Kidney glomerular epithelial cell (primary cell): ENCODE measurements around the gene KIAA1671.

Source experiments
- DNase-seq: peaks from one replicate; lab custom pipeline; 2025; lab: John Stamatoyannopoulos, UW

KIAA1671 gene

DNA sequence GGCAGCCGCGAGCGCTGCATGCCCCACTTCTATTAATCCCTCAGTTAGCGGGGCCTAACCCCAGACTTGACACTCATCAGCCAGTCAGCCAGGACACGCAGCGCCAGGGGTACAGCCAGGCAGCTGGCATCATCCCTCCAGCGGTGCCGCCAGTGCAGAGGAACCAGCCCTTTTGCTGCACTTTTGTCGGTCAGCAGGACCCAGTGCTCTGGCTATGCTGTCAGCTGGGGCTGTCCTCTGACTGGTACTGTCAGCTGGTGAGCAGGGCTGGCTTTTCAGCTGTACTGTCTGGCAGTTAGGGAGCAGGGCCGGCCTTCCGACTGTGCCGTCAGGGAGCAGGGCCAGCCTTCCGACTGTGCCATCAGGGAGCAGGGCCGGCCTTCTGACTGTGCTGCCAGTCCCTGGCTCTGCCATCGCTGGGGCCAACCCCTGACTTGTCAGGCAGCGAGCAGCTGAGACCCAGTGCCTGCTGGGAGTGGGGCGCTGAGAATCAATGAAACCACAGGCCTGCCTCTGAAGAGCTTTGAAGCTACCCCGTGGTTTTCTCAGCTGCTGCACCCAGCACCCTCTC lies 115.4 kb downstream of the KIAA1671 start:
- DNase-seq = no peak

DNA sequence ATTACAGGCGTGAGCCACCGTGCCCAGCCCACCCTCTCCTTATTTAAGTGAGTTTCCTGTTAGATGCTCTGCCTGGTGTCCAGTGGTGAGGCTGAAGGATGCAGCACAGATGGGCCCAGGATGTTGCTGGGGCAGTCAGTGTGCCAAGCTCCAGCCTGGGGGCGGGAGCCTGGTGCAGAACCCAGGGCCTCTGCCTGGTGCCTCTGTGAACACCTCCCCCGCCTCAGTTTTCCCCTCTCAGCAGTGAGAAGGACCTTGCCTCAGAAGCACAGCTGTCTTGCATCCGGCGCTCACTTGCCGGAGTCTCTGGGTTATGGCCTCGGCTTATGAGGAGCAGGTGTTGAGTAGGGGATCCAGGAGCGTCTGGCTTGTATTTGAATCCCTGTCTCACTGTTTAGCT lies 116.2 kb downstream of the KIAA1671 start:
- no peak for DNase-seq

DNA sequence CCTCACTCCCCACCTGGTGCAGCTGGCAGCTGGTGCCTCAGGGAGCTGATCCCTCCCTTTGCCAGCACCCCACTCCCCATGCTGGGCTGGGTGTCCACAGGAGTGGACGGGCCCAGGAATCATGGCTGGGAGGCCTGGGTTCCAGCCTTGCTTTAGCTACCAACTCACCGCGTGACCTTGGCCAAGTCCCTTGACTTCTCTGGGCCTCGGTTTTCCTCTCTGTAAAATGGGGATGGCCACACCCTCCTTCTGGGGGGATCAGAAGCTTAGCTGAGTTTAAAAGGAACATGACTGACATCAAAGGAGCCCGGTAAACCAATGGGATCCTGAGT lies 116.9 kb downstream of the KIAA1671 start:
- DNase-seq = no peak

DNA sequence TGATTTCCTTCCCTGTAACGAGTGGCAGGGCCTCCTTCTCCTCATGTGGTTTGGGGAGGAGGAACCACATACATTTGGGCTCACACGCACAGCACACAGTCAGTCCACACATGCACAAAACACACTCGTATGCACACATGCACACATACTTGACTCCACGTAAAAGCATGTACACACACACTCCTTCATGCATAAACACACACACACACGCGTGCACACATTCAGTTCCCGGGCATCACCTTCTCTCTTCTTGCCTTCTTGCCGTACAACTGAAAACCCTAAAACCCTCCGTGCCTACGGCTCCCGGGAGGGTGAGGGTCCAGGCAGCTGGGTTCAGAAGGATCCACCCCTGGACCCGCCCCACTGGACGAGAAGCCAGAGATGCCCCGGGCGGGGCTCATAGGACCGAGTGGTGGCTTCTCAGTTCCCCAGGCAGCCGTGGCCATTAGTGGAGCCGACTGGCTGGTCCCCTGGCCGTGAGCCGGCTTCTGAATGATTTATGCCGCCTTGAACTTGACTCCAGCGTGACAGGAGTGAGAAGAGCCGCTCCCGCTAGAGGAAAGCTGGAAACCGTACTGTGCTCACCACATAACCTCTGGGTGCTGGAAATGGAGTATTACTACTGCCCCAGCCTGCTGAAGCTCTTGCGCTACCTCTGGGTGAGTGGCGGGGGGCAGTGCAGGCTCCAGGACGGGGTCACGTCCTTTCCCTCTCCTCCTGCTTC lies 117.4 kb downstream of the KIAA1671 start:
- no peak for DNase-seq

DNA sequence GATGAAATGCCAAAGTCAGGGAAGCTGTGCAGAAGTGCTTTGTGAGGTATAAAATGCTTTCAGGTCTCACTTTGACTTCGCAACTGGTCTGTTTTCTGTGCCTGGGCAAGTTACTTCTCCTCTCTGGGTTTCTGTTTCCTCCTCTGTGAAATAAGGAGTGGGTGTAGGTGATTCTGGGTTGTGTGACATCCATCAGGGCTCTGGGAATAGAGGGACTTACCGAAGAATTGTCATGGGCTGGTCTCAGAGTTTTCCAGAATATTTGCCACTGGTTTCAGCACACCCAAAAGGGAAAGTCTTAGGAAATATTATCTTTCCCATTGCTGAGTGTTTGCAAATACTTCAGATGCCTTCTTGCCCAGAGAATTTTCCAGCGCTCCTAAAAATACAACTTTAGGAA lies 118.4 kb downstream of the KIAA1671 start:
- no peak for DNase-seq

DNA sequence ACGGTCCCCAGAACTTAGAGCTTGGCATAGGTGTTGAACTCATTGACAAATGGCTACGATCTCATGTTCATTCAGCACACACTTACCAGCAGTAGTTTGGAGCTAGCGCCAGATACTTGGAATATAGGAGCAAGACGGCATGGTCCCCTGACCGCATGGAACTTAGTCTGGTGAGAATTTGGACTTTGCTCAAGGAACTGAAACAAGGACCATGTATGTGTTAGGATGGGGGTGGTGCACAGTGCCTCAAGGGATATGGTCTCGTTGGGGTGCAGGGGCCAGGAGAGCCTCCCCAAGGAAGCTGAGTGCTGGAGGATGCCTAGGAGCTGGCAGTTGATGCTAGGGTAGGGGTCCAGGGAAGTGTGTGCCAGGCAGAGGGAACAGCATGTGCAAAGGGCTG lies 119.2 kb downstream of the KIAA1671 start:
- DNase-seq = no peak

DNA sequence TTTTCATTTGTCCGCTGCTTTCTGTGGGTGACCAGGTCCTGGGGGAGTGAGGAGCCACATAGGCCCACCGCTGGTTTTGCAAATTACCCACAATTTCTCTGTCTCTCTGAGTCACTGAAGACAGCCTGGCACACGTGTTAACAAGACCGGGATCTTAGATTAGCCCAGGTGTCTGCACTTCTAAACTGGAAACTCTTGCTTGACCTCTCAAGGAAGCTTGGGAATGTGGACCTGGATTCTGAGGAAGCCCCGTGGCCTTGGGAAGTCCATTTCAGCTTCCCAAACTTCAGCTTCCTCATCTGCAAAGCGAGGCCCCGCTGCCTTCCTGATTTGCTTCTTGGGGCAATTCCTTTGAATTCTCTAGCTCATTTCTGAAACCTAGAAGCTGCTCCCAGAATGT lies 119.9 kb downstream of the KIAA1671 start:
- no peak for DNase-seq

DNA sequence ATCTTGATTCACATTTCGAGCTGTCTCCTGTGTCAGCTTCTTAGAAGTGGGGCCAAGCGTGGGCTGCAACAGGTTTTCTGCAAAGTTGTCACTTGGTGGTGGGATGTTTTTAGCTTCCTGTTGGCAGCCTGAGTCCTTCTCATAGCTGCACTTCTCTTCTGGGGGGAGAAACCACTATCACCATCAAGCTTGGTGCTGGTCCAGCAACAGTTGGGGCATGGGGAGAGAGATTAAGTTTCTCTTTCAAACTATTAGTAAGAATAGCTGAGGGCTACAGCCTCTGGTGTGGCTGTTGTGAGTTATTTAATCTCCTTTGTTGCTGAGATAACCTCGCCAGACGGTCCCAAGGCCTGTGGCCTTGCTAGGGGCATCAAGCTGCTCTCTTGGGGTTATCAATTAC lies 123.8 kb downstream of the KIAA1671 start:
- no peak for DNase-seq

DNA sequence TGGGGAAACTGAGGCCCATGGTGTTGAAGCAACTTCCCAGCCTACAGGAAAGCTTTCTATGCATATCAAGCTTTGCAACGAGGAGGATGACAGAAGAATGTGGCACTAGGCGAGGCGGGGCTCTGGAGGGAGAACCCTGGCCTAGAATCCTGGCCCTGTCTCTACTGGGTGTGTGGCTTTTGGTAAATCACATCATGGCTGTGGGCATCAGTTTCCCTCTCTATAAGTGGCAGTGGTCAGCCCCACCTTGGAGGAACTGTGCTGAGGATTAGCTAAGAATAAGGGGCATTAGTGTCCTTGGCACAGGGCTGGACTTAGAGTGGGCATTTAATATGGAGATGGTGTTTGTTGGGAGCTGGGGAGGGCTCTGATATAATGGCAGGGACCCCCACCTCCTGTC lies 124.5 kb downstream of the KIAA1671 start:
- DNase-seq = no peak

DNA sequence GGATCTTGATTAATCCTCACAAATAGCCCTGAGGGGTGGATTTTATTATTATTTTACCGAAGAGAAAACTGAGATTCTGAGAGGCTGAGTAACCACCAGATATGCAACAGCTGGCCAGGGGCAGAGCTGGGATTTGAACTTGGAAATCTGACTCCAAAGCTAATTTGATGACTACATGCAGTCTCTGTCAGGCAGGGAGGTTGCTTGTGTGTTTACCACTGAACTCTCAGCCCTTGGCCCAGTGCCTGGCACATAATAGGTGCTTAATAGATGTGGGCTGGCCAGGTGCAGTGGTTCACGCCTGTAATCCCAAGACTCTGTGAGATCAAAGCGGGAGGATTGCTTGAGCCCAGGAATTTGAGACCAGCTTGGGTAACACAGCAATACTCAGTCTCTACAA lies 125.4 kb downstream of the KIAA1671 start:
- no peak for DNase-seq

DNA sequence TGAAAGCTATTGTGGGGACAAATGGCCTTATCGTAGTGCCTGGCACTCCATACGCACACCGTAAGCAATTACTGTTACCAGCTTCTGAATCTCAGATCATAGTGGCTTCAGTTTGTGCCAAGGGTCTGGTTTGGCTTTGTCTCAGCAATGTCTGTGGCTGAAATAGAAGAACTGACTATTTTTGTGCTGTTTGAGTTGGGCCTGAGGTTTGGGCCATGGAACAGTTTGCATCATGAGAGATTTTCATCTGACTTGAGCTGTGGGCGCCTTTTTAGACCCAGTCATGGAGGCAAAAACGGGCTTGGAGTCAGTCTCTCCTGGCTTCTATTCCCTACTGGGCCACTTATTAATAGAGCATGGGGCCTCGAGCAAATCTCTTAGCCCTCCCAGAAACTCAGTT lies 126.1 kb downstream of the KIAA1671 start:
- no peak for DNase-seq

DNA sequence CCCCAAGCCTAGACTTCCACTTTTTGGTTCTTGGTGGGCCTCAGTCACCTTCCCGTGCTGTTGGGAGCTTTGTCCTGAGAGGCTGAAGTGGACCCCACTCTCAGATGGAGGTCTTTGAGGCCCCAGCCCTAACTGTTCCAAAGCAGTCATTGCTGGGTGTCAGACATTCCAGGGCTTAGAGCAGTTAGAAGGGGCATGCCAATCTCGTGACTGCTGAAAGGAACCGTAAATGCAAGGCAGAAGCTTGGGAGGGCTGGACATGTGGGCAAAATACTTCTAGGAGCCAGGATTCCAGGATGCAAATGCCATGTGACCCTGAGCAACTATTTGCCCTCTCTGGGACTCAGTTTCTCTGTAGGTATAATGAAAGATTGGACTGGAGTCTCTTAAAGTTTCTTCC lies 128.3 kb downstream of the KIAA1671 start:
- no peak for DNase-seq

DNA sequence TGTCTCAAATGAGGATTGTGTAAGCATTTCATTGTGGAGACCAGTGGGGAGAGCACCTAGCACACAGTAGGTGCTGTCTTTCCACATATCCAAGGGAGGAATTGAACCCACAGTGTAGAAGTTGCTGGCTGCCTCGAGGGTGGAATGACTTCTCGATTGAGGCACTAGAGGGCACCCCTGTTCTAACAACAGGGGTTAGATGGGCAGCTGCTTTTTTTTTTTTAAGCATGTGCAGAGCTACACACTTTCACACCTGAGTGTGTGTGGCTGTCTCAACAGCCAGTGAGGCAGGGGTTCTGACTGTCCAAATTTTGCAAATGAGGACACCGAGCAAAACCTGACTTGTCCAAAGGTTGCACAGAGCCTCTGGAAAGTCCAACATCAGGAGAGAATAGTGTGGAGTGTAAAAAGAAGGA lies 128.9 kb downstream of the KIAA1671 start:
- DNase-seq = peak; percentile 20

DNA sequence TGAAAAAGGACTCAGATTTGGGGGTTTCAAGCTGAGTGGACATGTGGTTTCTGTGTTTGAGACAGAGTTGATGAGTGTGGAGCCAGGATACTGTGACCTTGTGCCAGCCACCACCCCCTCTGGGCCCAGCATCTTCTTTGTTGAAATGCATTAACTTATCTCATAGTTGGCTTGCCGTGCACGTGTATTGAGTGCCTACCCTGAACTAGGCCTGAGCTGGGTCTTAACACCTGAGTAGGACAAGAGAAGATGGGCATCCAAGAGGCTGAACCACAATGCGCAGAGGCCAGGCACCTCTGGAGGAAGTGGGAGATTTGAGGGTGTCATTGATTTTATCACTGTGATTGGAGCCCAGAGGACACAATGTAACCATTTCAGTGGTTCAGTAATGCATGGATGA lies 129.6 kb downstream of the KIAA1671 start:
- no peak for DNase-seq

DNA sequence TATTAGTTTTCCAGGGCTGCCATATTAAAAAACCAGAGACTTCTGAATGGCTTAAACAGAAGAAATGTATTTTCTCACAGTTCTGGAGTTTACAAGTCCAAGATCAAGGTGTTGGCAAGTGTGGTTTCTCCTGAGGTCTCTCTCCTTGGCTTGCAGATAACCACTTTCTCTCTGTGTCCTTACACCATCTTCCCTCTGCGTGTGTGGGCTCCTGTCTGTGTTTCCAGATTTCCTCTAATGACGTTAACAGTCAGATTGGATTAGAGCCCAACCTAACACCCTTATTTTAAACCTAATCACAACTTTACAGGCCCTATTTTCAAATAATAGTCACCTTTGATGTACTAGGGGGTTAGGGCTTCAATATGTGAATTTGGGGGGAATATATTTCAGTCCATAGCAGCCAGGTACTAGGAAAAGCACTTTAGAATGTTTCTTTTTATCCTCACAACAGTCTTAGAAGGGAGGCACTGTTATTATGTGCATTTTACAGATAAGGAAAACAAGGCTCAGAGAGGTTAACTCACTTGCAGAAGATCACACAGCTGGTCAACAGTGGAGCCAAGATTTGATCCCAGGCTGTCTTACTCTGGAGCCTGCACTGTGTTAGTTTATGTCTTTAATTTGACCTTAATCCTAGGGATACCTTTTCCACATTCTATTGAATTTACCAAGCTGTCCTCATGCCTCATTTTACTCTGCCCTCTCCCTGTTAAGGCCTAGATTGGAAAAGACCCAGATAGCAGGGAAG lies 130.7 kb downstream of the KIAA1671 start:
- no peak for DNase-seq

DNA sequence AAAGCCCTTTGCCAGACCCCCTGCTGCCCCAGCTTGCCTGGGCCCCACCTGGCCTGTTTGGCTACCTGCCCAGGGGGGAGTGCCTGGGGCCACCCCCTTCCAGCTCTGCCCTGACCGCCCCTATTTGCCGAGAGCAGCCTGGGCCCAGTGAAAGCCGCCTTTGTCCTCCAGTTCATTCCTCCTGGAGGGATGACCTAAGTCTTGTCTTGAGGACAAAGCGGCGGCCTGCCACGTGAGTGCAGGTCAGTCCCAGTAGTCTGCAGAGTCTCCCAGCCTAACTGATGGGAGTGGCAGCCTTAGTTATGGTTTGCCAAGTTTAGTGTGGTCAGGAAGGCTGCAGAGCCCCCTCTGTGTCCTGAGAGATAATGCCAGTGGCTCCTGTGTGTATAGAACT lies 131.3 kb downstream of the KIAA1671 start:
- no peak for DNase-seq

DNA sequence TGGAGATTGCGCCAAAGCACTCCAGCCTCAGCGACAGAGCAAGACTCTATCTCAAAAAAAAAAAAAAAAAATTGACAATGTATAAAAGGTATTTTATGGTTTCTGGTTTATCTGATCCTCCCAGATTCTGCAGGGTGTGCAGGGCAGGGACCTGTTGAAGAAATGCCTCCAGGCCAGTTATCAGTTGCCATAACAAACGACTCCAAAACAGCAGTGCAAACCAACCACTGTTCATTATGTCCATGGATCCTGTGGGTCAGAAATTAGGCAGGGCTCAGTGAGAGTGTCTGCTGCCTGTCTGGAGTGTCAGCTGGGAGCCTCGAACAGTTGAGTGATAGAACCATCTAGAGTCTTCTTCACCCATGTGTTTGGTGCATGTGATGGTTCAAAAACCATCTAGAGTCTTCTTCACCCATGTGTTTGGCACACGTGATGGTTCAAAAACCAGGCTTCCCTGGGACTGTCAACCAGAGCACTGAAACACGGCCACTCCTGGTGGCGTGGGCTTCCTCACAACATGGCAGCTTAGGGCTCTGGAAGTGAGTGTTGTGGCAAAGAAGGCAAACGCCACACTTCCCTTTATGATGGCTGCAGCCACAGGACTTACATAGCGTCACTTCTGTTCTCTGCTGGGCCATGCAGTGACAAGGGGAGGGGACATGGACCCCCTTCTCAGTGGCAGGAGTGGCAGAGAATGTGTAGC lies 132.0 kb downstream of the KIAA1671 start:
- DNase-seq = no peak

DNA sequence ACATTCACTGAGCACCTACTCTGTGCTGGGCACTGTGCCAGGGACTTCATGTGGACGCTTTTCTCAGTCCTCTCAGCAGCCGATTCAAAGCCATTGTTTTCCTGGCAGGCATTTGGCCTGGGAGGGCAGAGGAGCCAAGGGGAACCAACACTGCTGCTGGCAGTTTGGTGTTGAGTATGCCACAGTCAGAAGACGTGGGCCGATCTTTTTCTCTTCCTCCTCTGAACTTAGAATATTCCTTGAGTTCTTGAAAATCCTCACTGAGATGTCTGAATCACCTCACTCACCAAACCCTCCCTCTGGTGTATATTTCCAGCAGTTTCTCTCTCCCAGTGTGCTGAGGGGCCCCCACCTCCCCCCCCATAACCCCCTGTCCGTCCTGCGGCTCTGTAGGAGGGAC lies 132.6 kb downstream of the KIAA1671 start:
- DNase-seq = no peak

DNA sequence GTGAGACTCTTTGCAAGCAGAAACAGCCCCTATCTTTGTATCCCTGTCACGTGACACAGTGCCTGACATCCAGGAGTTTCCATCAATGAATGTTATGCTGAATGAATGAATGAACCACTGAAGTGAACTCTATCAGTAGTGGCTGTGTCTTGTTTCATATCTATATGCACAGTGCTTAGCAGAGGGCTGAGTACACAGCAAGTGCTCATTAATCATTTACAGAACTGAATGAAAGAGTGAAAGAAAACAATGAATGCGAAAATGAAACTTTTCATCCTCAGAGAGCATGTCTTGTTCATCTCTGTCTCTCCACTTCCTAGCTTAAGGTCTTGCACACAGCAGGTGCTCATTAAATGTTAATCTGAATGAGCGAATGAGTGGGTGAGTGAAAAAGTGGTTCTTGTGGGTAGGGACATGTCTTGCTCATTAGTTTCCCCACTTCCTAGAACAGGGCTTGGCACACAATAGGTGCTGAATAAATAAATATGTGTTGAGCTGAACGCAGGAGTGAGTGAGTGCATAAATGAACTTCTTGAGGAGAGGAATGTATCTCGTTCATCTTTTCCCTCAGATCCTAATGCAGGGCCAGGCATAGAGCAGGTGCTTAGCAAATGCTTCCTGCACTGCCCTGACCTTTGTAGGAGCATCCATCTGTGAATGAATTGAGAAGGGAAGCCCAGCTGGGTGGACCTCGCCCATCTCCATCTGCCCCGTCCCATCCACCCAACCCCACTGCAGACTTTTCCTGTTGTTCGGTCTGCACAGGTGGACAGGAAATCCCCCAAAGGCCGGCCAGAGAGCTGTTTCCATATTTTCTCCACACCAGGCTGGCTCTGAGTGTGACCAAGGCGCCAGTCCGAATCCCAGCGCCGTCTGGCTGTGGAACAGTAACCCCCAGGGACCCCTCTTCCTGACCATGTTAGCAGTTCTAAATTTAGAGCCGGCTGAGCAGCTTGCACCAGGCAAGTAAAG lies 133.7 kb downstream of the KIAA1671 start:
- no peak for DNase-seq

DNA sequence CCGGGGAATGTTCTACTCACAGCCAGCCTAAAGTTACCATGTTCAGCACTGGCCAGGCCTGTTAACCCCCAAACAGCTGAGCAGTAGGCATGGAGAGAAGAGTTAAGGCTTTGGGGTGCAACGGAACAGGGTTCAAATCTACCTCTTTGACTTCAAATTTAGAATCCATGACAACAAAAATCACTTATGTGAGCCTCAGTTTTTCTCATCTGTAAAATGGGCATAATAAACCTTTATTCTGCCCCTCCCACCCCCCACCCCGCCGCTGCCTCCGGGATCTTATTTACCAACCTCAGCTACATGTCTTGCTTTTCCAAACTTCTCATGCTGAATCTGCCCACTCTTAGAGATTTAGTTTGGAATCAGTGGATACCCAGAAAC lies 134.4 kb downstream of the KIAA1671 start:
- DNase-seq = no peak

DNA sequence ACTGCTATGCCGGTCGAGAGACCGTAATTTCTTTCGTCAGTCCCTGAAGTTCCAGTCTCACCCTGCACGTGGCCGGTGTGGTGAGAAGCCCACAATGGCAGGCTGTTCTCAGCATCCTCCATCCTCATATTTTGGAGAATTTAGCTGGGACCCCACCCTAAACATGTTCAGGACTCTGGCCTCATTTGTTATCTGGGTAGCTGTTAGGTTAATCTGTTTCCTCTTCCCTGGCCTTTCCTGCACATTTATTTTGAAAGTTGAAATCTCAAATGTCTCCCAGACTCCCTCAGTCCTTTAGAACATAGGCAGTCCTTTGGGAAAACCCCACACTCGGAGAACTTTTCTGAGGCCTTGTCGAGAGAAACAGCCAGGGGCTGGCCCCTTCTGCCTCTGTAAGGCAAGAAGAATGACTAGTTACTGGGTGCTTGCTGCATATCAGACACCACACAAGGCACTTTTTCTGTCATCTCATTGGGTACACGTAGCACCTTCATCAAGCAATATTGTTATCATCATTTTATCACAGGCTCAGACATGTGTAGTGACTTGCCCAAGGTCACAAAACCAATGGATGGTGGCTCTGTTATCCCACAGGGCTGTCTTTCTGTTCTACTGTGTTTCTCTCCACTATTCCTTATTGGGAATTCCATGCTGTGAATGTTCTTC lies 137.8 kb downstream of the KIAA1671 start:
- no peak for DNase-seq
